Esophagus squamous epithelium (tissue), 5 donors: ENCODE results near the gene DAP3. TPM values are rescaled to one million over a fixed set of nuclear protein-coding genes. Genes with fewer than 3 reads are reported as not detected.

Experiments used
- DNase-seq: peaks from one replicate; lab custom pipeline; 2025; lab: John Stamatoyannopoulos, UW
- H3K27ac ChIP-seq, 4 donors: fragments of 200-600 bp; sonication (generic); one replicate each; pipeline ENCODE4 v1.5.1; 2016 to 2019; ENCODE audit warnings: mild to moderate bottlenecking in 1 of 4
- H3K27me3 ChIP-seq, 4 donors: fragments of 200-600 bp; sonication (generic); 1 replicate in 3 of 4; 2 replicates in 1 of 4; pipeline versions ENCODE4 v1.5.1 to v1.6.0; 2017 to 2021; ENCODE audit warnings: antibody characterized with exemption in 1 of 4
- H3K36me3 ChIP-seq, 3 donors: fragments of 200-600 bp; sonication (generic); one replicate each; pipeline ENCODE4 v1.5.1; 2016 to 2019
- H3K4me1 ChIP-seq, 3 donors: fragments of 200-600 bp; sonication (generic); one replicate each; pipeline ENCODE4 v1.5.1; 2017 to 2019
- H3K4me3 ChIP-seq, 4 donors: fragments of 200-600 bp; sonication (generic); 1 replicate in 3 of 4; 2 replicates in 1 of 4; pipeline ENCODE4 v1.5.1; 2016 to 2019; ENCODE audit warnings: mild to moderate bottlenecking in 2 of 4, moderate library complexity in 1 of 4
- H3K9me3 ChIP-seq, 3 donors: fragments of 200-600 bp; sonication (generic); one replicate each; pipeline ENCODE4 v1.5.1; 2016 to 2019
- CTCF ChIP-seq, 6 experiments: fragments of 450-650 bp in 4 of 6; fragments of 200-600 bp in 2 of 6; sonication (generic) in 2 of 6; IDR thresholded peaks; one replicate each; pipeline ENCODE4 v1.5.1; 2016 to 2019; ENCODE audit warnings: antibody characterized with exemption in 6 of 6, mild to moderate bottlenecking in 4 of 6, moderate library complexity in 4 of 6
- POLR2A ChIP-seq, 4 donors: fragments of 450-650 bp; IDR thresholded peaks; one replicate each; pipeline ENCODE4 v1.6.1; 2017; ENCODE audit warnings: antibody characterized with exemption in 4 of 4, mild to moderate bottlenecking in 4 of 4, moderate library complexity in 3 of 4
- WGBS, 2 donors: methylation state at CpG; one replicate each; pipeline ENCODE4 v1.1.5; 2018; 5-methylcytosine and 5-hydroxymethylcytosine counted together
- intact Hi-C: fragments of 100-400 bp; cut with DNase I; formaldehyde crosslinking; loops from one replicate; pipeline ENCODE4 v1.15.0; 2022
- total RNA-seq, 4 donors: library from RNA; depleted of rRNA; stranded (reverse); fragments of >200 nt; gene quantifications; one replicate each; pipeline ENCODE4 v1.1.0, GENCODE V29; 2016
- donor health status: DM: yes; HTN: yes; CAD: no.

Gene DAP3
- total RNA-seq, 4 donors from 2014 or later = 59.9 to 144 (median 78.5) TPM

GRCh38 chr1:155645648-155646047 lies 43.2 kb upstream of the DAP3 start:
- no peak for DNase-seq
- intact Hi-C loops = no loop called here
- WGBS, 2 donors = 54 to 64% methylated on average over 6 of the region's 6 CpGs
- Histone ChIP-seq H3K27ac (peak overlapping the region in 1 of 4 donors; percentile 13), H3K36me3 (no peaks in the 10 kb centered on the region), H3K4me3 (no peak overlapping the region), H3K9me3 (peaks cover 0 to 25% (median 23%) of the 10 kb centered on the region in 3 donors), H3K4me1 (peaks cover 7 to 42% (median 34%) of the 10 kb centered on the region in 3 donors), H3K27me3 (no peaks in the 10 kb centered on the region)
- TF ChIP-seq CTCF (IDR thresholded peaks at IDR 0.05) (no peak), POLR2A (IDR thresholded peaks at IDR 0.05) (no peak)

- Histone ChIP-seq H3K36me3 (no peaks in the 10 kb centered on the region), H3K9me3 (peaks cover 0 to 23% (median 23%) of the 10 kb centered on the region in 3 donors), H3K4me1 (peaks cover 10 to 49% (median 36%) of the 10 kb centered on the region in 3 donors), H3K27me3 (no peaks in the 10 kb centered on the region), H3K4me3 (no peak overlapping the region), H3K27ac (peak overlapping the region in 1 of 4 donors; percentile 21)
- no peak for DNase-seq
- intact Hi-C loops = no loop called here
- WGBS, 2 donors = 75 to 82% methylated on average over 2 of the region's 2 CpGs
- no peak for TF ChIP-seq POLR2A (IDR thresholded peaks at IDR 0.05)
- no peak for TF ChIP-seq CTCF (IDR thresholded peaks at IDR 0.05)
These were observed 42.6 kb upstream of the DAP3 start for GRCh38 chr1:155646307-155646706.

DNA sequence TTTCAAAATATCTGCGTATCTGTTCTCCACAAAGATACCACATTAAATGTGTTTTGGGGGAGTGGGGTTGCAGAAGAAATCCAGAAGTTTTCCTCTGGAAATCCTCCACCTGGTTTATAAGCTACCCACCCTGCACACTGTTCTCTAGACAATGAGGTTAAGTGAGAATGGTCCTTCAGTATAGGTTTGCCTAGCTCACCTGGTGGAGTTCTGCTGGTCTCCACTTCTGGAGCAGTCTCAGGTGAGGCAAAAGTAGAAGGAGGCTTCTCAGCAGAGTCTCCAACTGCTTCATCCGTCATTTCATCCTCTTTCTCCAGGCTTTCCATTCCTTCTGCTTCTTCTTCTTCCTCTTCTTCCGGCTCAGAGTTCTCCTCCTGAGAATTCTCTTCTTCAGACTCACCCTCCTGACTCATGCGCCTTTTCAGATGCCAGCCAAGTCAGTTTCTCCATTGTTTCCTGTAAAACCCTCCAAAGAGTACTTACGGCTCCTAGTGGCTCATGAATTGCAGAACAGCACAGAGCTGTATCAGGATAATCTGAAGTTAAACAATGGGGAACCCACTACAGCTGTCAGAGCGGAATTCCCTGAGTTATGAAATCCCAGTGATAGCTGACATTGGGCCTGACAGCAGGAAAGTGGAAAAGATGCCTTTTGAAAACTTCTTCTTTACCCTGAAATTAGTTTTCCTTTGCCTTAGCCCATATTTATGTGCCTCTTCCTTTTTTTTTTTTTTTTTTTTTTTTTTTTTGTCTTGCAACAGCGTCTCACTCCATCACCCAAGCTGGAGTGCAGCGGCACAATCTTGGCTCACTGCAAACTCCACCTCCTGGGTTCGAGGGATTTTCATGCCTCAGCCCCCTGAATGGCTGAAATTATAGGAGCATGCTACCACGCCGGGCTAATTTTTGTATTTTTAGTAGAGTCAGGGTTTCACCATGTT lies 40.4 kb upstream of the DAP3 start:
- Histone ChIP-seq H3K27me3 (no peaks in the 10 kb centered on the region), H3K4me1 (peaks cover 19 to 65% (median 42%) of the 10 kb centered on the region in 3 donors), H3K36me3 (no peaks in the 10 kb centered on the region), H3K9me3 (peaks cover 0 to 3% (median under 1%) of the 10 kb centered on the region in 3 donors), H3K4me3 (peak overlapping the region in 2 of 4 donors; percentile 22 to 48), H3K27ac (peak overlapping the region; percentile 62 to 67 (median 66))
- no peak for DNase-seq
- intact Hi-C loops = no loop called here
- WGBS, 2 donors = 32 to 34% methylated on average over 10 to 11 of the region's 11 CpGs
- no peak for TF ChIP-seq POLR2A (IDR thresholded peaks at IDR 0.05)
- TF ChIP-seq CTCF (IDR thresholded peaks at IDR 0.05) = peak in 5 of 6 experiments; percentile 35 to 64 (median 44)

DNA sequence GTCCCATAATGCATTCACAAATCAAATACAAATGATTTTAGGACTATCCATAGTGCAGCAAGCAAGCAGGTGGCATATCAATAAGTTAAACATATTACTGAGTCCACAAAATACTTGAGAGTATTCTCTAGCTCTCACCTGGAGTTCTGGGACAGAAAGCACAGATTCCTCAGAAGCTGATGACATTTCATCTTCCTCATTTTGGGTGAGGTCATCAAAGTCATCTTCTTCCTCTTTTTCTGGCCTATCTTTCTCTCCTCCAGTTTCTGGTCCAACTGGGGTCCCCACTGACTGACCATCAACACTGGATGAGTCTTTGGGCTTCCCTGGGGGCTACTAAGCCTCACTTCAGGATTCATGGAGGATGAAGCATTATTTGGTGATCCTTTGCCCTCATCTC lies 39.2 kb upstream of the DAP3 start:
- Histone ChIP-seq H3K4me3 (no peak overlapping the region), H3K27me3 (no peaks in the 10 kb centered on the region), H3K36me3 (no peaks in the 10 kb centered on the region), H3K27ac (peak overlapping the region in 1 of 4 donors; percentile 78), H3K9me3 (no peaks in the 10 kb centered on the region), H3K4me1 (peaks cover 19 to 69% (median 42%) of the 10 kb centered on the region in 3 donors)
- intact Hi-C loops = no loop called here
- TF ChIP-seq CTCF (IDR thresholded peaks at IDR 0.05) (no peak), POLR2A (IDR thresholded peaks at IDR 0.05) (no peak)
- no peak for DNase-seq

DNA sequence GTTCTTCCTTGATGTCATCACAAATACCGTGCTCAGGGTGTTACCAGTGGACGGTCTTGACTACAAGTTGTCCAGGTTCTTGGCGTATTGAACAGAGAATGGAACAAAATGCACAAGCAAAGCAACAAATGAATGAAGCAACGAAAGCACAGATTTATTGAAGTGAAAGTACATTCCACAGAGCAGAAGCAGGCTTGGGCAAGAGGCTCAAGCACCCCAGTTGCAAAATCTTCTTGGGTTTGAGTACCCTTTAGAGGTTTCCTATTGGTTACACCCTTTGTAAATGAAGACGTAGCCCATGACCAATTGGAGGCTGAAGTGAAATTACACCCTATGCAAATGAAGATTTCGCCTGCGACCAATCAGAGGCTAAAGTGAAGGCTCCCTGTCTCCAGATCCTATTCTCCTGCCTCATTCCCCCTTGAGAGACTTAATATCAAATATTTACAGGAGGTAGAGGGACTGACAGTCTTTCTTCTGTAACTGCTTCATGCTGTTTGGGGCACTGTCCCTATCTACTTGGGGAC lies 38.6 kb upstream of the DAP3 start:
- H3K4me3 ChIP-seq = no peak overlapping the region
- no peak for DNase-seq
- no peaks in the 10 kb centered on the region for H3K36me3 ChIP-seq
- H3K27me3 ChIP-seq = no peaks in the 10 kb centered on the region
- peak overlapping the region in 3 of 4 donors; percentile 32 to 78 (median 35) for H3K27ac ChIP-seq
- WGBS, 2 donors = 55 to 72% methylated on average over 7 of the region's 7 CpGs
- TF ChIP-seq POLR2A (IDR thresholded peaks at IDR 0.05) = no peak
- TF ChIP-seq CTCF (IDR thresholded peaks at IDR 0.05) = no peak
- no peaks in the 10 kb centered on the region for H3K9me3 ChIP-seq
- intact Hi-C loops = no loop called here
- peaks cover 15 to 65% (median 40%) of the 10 kb centered on the region in 3 donors for H3K4me1 ChIP-seq
